Activated gamma-delta T cell treated with Interleukin-2 at 50 U/mL for 16 hours (primary cell): Measurements from ENCODE around the gene RPL11.
"Not testable (repeated sequence)": the region's sequence is repeated elsewhere in the genome, so short reads cannot be mapped to it uniquely, and the experiment has no call there.

Experiments
- DNase-seq: peaks from one replicate; pipeline ENCODE4 v3.0.0-alpha.2; 2020

Gene RPL11

DNA sequence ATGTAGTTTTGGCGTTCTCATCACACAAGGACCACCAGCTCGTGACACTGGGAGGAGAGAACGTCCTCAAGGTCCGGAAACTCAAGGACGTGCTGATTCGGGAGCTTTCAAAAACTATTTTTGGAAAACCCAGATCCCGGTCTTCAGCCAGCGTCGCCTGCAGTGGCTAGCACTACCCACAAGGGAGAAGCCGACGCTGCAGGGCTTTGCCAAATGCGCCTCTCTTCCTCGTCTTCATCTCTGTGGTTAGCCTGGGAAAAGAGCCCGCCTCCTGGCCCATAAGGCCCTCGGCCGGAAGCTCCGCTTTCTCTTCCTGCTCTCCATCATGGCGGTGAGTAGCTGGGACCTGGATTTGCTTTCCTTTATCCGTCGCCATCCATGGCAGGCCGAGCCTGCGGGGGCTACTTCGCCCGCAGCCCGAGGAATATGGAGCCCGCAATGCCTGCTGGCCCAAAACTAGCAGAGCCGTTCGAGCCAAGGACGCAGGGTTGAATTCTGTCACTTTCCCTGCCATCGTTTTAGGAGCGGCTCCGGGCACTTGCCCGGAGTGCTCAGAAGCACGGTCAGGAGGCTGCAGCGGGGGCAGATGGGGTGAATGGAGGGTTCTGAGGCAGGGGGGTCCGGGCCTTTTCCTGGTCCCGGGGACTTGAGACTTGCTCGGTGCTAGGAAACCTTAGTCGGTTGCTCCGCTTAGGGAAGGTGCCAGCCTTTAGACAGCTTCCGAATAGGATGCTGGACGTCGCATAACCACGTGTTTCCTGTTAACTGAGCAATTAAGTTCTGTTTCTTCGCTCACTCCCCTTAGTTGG, at the start of gene RPL11:
Gene RPL11 (plus strand): TSS at position 308 of the 809 bp plus-strand sequence. CDS start 18 bp downstream, at position 326.
- peak; percentile 83 for DNase-seq

DNA sequence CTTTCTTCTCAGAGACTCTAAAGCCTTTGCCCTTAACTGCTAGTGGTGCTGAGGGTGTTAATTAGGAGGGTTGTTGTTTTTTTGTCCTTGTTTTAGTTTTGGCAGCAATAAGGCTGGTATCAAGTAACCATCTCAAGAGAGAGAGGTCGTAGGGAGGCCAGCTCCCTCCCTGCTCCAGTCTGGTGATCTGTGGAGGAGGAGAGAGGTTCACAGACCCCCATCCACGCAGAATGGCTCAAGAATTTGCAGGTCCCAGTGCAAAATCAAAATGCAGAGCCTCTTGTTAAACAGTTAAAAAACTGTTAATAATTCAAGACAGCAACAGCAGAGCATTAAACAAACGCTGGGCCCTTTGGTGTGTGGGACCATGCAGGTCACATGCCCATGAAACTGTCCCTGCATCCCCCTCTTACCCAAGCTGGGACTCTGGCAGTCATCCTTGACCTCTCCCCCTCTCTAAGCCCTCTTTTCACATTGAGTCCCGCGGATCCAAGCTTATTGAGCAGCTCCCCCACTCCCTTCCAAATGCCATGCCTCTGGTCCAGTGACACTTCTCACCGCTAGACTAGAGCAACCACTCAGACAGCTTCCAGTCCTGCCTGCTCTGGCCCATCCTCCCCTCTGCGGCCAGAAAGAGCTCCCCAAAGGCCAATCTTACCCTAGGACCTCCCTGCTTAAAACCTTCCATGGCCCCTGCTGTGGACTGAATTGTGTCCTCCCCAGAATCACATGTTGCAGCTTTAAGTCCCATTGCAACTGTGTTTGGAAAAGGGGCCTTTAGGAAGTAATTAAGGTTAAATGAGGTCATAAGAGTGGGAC, 47.7 kb upstream of the RPL11 start:
- DNase-seq = no peak

DNA sequence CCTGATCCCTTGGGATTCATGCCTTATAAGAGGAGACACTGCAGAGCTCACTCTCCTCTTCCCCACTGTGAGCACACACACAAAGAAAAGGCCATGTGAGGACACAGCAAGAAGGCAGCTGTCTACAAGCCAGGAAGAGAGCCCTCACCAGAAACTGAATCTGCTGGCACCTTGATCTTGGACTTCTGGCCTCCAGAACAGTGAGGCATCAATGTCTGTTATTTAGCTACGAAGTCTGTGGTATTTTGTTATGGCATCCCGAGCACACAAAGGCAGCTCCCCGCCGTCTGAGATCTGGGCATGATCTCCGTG, 47.1 kb upstream of the RPL11 start:
- no peak for DNase-seq

DNA sequence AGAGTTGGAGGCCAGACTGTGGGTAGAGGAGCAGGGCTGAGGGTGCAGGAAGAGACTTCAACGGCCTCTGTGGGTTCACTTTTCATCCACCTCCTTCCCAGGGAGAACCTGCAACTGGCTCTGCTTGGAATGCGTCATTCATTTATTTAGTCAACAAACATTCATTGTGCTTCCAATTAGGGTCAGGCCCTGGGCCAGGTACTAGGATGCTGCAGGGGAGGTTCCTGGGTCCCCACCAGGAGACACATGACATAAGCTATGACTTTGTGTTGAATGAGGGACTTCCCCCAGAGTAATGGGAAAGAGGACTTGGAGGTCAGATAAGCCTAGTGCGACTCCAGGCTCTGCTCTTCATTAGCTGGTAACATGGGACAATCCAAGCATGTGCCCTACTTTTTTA, 46.3 kb upstream of the RPL11 start:
- DNase-seq = no peak

DNA sequence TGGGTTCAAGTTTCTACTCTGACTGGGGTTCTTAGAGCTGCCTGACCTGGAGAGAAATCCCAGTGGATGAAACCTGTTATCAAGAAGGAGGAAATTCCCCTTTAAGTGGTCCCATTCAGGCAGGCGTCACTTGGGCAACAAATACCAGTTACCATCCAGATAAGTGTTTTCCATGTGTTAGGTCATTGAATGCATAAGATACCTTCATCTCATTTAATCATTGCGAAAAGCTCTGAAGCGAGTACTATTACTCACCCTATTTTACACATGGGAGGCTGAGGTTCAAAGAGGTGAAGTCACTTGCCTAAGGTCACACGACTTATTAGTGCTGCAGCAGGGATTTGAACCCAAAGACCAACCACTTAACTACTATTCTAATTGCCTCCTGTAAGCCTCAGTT, 45.5 kb upstream of the RPL11 start:
- no peak for DNase-seq

DNA sequence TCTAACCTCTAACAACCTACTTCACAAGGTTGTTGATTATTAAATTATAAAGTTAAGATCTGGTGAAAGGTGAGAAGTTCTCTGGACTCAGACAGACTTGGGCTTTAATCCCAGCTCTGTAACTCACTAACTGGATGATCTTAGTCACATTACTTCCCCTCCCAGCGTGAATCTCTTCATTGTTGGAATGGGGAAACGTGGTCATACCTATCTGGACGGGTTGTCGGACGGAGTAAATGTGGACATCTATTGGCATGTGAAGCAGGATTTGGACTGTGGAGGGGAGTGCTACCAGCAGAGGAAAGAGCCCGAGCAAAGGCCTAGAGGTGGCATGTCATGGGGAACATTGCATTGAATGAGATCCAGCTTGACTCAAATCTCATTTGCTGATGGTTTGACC, 45.1 kb upstream of the RPL11 start:
- DNase-seq = no peak

DNA sequence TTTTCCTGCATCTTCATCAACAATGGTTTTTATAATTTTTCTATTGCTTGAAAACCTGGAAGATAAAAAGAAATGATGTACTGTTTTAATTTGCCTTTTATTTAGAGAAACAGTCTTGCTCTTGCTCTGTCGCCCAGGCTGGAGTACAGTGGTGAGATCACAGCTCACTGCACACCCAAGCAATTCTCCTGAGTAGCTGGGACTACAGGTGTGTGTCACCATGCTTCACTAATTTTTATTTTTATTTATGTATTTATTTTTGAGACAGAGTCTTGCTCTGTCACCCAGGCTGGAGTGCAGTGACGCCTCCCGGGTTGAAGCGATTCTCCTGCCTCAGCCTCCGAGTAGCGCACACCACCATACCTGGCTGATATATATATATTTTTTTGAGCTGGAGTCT, 43.0 kb upstream of the RPL11 start:
- no peak for DNase-seq

DNA sequence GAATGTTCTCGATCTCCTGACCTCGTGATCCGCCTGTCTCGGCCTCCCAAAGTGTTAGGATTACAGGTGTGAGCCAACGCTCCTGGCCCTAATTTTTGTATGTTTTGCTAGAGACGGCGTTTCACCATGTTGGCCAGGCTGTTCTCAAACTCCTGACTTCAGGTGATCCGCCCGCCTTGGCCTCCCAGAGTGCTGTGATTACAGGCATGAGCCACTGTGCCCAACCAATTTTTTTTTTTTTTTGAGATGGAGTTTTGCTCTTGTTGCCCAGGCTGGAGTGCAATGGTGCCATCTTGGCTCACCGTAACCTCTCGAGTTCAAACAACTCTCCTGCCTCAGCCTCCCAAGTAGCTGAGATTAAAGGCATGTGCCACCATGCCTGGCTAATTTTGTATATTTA, 42.4 kb upstream of the RPL11 start:
- DNase-seq = not testable (repeated sequence)

DNA sequence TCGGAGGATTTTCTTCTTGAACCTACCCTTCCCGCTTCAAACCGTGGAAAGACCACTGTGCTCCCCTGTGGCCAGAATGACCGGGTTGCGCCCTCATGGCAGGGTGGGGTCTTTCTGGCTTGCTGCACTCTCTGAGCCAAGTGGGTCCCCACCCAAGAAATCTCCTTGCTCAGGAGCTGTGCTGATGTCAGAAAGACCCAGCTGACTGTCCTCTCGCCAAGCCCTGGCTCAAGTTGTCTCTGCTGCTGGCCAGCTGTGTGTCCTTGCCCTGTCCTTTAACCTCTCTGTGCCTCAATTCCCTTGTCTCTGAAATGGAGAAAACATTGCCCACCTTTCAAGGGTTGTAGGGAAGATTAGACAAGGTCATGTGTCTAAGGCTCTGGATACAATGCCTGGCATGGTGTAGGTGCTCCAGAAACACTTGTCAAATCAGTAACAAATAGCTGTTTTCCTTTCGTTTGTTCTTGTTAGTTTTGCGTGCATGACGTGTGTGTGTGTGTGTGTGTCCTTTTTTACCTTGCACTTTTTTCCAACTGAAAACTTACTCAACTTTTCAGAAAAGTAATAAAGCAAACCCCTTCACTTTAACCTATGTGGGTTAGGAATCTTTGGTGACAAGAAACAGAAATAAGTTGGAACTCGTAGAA, 41.1 kb upstream of the RPL11 start:
- no peak for DNase-seq

DNA sequence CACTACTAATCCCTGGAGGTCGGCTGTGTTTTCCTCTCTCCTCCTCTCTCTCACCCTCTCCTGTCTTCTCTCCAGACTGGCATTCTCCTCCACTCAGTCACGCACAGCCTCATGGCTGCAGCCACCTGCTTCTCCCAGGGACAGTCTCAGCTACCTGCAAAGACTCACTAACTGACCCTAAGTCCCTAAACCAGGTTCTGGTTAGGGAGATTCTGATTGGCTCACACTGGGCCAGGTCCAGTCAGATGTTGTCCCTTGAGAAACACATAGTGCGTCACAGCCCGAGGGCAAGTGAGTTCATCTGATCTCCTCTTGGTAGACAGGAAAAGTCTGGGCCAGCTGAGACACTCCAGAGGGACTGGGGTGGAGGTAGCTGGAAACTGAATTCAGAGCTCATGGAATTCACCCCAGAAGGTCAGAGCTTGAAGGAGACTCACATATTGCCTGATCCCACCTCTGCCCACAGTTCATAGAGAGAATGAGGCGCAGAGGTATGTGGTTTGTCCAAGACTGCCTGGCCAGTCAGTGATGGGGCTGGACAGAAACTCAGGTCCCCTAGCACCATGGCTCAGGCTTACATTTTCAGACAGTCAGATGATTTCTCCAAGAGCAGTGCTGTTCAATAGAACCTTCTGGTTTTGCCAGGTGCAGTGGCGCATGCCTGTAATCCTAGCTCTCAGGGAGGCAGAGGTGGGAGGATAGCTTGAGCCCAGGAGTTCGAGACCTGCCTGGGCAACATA, 40.4 kb upstream of the RPL11 start:
- no peak for DNase-seq

DNA sequence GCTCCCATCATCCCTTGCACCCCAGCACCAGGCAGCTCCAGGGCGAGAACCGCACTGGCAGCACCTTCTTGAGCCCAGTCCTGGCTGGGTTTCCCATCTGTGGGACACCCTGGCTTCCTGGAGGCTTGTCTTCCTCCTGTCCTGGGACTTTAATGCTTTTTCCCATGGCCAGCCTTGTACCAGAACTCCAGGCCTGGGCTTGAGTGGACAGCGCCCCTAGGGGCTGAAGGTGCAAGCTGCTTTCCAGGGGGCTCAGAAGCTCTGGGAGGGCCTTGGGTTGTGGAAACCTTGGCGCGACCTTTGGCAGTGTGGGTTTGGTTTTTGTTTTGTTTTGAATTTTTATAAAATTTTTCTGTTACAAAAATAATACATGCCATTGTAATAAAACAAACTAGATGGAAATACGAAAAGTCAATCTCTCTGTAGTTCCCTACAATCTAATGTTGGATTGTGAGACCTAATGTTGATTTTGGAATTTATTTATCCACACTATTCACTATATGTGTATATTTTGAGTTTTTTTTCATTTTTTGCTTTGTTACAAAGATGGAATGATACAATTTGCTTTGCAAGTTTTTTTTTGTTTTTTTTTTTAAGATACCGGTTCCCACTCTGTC, 33.8 kb upstream of the RPL11 start:
- peak; percentile 13 for DNase-seq

DNA sequence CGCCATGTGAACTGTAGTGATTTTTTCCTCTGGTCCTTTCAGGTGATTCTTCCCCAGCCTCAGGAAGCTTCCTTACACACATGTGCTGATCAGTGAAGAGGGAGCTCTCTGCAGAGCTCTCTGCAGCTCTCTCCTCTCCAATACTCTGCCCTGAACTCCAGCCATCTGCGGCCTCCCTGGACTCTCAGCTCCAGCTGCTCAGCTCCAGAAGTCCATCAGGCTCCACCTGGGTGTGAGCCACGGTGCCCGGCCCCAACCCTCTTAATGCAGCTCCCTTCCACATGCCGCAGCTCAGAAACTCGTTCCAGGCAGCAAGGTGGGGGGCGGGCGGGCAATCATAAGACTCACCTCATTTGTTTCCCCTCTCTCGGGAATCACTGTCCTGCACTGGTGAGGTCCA, 30.9 kb upstream of the RPL11 start:
- no peak for DNase-seq

DNA sequence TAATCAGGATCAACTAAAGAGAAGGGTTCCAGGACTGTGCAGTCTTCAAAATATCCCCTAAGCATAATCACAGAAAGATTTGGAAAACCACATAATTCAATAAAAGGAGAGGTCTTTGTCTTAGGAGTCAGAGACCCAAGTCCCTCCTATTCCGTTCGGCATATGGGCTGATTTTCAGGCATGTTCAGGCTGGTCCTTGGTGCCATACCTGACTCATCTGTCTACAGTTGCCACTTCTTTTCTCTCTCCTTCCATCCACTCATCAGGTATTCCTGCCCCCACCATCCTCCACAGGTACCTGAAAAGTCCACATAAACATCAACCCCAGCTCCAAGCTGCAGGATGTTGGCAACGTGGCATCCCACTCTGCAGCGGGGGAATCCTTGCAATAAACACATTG, 29.7 kb upstream of the RPL11 start:
- no peak for DNase-seq

DNA sequence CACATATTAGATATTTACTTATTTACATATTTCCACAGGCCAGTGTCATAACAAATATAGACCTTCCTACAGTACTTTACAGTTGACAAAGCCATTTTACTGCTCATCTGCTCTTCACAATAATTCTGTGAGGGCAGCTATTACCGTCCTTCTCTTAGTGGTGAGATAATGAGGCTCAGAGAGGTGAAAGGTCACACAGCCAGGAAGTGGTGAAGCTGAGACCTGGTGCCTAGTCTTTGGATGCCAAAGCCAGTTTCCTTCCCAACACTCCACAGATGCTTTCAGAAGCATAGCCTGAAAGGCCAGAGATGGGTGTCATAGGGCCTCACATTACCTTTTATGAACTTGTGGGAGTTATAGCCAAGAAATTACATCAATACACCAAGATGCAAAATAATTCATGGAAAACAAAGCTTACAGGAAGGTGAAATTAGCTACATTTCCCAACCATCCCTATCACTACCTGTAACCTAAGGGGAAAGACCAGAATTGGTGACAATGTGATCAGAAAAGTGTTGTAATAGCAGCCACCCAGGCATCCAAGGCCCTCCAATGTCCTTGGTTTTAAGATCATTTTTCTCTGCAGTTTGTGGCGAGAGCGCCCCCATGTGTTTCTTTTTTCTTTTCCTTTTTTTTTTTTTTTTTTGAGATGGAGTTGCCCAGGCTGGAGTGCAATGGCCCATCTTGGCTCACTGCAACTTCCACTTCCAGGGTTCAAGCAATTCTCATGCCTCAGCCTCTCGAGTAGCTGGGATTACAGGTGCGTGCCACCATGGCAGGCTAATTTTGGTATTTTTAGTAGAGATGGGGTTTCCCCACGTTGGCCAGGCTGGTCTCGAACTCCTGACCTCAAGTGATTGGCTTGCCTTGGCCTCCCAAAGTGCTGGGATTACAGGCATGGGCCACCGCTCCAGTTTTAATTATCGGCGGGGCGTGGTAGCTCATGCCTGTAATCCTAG, 26.5 kb upstream of the RPL11 start:
- DNase-seq = no peak

DNA sequence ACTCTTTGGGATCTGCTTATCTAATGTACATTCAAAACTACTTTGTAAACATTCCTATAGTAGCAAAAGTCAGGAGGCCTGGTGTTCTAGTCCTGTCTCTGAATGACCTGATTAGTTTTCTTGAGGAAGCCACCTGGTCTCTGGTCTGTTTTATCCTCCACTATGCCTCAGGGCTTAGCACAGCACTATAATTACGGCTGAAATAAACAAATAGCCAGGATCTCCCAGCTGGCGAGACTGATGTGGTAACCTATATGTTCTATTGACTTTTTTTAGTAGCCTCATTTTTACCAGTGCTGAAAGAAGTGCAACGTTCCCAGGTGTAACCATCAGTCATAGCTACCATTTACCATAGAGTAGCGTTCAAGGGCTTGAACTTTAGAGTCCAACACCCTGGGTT, 24.2 kb upstream of the RPL11 start:
- no peak for DNase-seq

DNA sequence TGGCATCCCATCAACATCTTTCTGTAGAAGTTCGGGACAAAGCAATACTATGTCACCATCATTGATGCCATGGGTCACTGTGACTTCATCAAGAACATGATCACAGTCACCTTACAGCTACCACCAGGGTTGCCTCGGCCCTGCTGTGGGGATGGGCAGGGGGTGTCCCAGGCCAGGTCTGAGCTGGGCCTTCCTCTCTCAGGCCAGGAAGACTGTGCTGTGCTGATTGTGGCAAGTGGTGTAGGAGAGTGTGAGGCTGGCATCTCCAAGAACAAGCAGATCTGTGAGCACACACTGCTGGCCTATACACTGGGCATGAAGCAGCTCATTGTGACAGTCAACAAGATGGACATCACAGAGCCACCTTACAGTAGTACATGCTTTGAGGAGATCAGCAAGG, 20.9 kb upstream of the RPL11 start:
- no peak for DNase-seq

DNA sequence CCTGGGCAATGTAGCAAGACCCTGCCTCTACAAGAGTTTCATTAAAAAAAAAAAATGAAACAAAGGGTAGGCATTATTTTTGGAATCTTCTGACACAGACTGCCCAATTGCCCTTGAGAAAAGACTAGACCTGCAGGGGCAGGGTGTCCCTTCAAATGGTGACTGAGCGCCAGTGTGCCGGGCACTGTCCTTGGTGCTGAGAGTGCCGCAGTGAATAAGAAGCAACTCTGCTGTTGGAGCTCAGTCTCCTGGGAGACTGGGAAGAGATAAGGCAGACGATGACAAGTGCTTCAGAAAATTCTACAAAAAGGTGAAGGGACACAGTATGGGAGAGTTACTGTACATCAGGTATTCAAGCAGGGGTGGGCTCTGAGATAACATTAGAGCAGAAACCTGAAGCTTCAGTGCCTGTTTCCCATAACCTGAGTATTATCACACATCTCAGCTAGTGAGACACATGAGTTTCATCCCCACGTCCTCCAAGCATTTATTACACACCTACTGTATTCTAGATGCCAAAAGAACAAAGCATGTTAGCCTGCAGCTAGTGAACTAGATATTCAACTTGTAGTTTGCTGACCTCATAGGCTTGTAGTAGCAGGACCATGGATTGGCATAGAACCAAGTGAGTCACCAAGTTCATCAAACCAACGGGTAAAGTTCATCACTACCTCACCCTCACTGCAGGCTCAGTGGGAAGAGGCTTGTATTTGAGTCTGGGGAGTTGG, 18.4 kb upstream of the RPL11 start:
- no peak for DNase-seq

DNA sequence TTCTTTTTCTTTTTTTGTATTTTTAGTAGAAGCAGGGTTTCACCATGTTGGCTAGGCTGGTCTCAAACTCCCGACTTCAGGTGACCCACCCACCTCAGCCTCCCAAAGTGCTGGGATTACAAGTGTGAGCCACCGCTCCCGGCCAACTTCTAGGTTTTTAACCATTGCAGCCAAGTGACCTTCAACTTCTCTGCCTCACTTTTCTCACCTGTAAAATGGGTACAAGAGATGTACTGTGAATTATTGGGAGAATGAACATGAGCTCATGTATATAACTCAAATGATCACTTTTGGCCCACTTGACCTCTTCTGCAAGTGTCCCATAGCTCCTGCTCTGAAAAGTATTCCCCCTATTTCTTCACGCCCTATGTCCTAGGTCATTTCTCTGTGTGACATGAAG, 11.8 kb upstream of the RPL11 start:
- DNase-seq = no peak

DNA sequence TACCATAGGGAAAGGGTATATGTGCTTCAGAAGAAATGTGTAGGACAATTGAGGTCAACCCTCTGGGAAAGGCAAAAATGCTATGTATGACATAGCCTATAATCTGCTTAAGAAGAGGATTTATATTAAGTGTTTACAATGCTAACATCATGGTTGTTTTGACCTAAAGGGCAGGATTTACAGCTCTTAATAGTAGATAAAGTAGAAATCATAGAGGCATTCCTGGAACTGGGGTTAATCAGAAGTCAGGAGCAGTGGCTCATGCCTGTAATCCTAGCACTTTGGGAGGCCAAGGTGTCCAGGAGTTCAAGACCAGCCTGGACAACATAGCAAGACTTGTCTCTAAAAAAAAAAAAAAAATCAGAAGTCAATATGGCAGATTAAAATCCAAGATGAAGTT, 8.7 kb upstream of the RPL11 start:
- no peak for DNase-seq

DNA sequence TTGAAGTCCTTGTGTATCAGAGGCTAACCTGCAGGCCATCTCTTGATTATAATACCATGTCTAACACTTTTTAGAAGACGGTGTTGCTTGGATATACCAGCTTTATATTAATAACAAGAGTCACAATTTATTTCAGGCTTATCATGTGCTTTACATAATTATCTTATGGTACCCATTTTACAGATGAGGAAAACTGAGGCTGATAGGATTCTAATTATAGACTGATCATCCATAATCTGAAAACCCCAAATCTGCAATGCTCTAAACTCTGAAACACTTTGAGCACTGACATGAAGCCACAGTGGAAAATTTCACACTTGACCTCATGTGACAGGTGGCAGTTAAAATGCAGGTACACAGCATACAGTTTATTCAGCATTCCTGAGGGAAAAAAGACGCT, 7.2 kb upstream of the RPL11 start:
- no peak for DNase-seq

DNA sequence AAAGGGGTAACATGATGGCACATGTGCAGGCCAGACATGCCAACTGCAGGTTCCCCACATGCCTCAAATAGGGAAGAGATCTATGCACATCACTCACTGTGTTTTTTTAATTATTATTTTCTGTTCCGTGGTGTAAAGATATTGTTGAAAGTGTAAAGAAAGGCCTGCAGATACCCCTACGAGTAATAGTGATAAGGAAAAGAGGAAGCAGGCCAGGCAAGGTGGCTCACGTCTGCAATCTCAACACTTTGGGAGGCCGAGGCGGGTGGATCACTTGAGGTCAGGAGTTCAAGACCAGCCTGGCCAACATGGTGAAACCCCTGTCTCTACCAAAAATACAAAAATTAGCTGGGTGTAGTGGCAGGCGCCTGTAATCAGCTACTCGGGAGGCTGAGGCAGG, 6.4 kb upstream of the RPL11 start:
- not testable (repeated sequence) for DNase-seq
